OCI-LY1 (cell line): ENCODE data around the gene GOLIM4.

Source experiments
- H2AFZ ChIP-seq: fragments of 200-600 bp; sonication (generic), shearing (Covaris generic); 2 replicates; pipeline ENCODE4 v1.6.0; 2014; ENCODE audit warnings: antibody characterized with exemption, mild to moderate bottlenecking, low read length
- H3F3A ChIP-seq: fragments of 200-600 bp; sonication (generic), shearing (Covaris generic); 2 replicates; pipeline ENCODE4 v1.6.0; 2014; ENCODE audit warnings: mild to moderate bottlenecking, antibody characterized with exemption, low read length, moderate library complexity; ENCODE audit not compliant: insufficient read depth
- H3K27ac ChIP-seq: fragments of 200-600 bp; sonication (generic); 2 replicates; pipeline ENCODE4 v1.5.1; 2014; ENCODE audit warnings: low read length, mixed run types, mild to moderate bottlenecking, low read depth; ENCODE audit not compliant: poor library complexity, severe bottlenecking
- H3K27me3 ChIP-seq: fragments of 200-600 bp; sonication (generic); 2 replicates; pipeline ENCODE4 v1.6.0; 2014; ENCODE audit warnings: antibody characterized with exemption, mild to moderate bottlenecking, low read length, moderate library complexity; ENCODE audit not compliant: insufficient read depth
- H3K36me3 ChIP-seq: fragments of 200-600 bp; sonication (generic); 2 replicates; pipeline ENCODE4 v1.6.1; 2014; ENCODE audit warnings: mild to moderate bottlenecking, antibody characterized with exemption, low read length, moderate library complexity, mixed read lengths; ENCODE audit not compliant: insufficient read depth
- H3K4me1 ChIP-seq: fragments of 200-600 bp; sonication (generic); 2 replicates; pipeline ENCODE4 v1.5.1; 2014; ENCODE audit warnings: mild to moderate bottlenecking, low read length, moderate library complexity; ENCODE audit not compliant: insufficient read depth, severe bottlenecking
- H3K4me2 ChIP-seq: fragments of 200-600 bp; sonication (generic), shearing (Covaris generic); 2 replicates; pipeline ENCODE4 v1.6.1; 2014; ENCODE audit warnings: low read length
- H3K4me3 ChIP-seq: fragments of 200-600 bp; sonication (generic); 2 replicates; pipeline ENCODE4 v1.5.1; 2014; ENCODE audit warnings: low read length, low read depth, mild to moderate bottlenecking, mixed read lengths; ENCODE audit not compliant: poor library complexity, severe bottlenecking
- H3K79me2 ChIP-seq: fragments of 200-600 bp; shearing (Covaris generic); 2 replicates; pipeline ENCODE4 v1.6.1; 2016; ENCODE audit warnings: mixed run types, low read length, mixed read lengths; ENCODE audit not compliant: insufficient read depth
- H3K9ac ChIP-seq: fragments of 200-600 bp; sonication (generic), shearing (Covaris generic); 2 replicates; pipeline ENCODE4 v1.6.1; 2014; ENCODE audit warnings: mild to moderate bottlenecking, low read length, mixed read lengths
- H3K9me2 ChIP-seq: fragments of 200-600 bp; sonication (generic), shearing (Covaris generic); 2 replicates; pipeline ENCODE4 v1.6.1; 2014; ENCODE audit warnings: low read depth, mild to moderate bottlenecking, low read length, mixed read lengths
- H3K9me3 ChIP-seq: fragments of 200-600 bp; shearing (Covaris generic); 2 replicates; pipeline ENCODE4 v1.6.1; 2014; ENCODE audit warnings: low read length, mixed read lengths
- H4K20me1 ChIP-seq: fragments of 200-600 bp; sonication (generic), shearing (Covaris generic); 2 replicates; pipeline ENCODE4 v1.6.0; 2016; ENCODE audit warnings: mild to moderate bottlenecking, low read length; ENCODE audit not compliant: insufficient read depth
- CTCF ChIP-seq: fragments of 200-600 bp; sonication (generic), shearing (Covaris generic); IDR thresholded peaks from 2 replicates; pipeline ENCODE4 v1.5.1; 2017; ENCODE audit warnings: mild to moderate bottlenecking, antibody characterized with exemption, low read length, moderate library complexity, mixed read lengths
- EZH2 ChIP-seq: fragments of 200-600 bp; sonication (generic), shearing (Covaris generic); IDR thresholded peaks from 2 replicates; pipeline ENCODE4 v1.8.0; 2017; ENCODE audit warnings: borderline replicate concordance, mixed run types, mild to moderate bottlenecking, antibody characterized with exemption, low read length, moderate library complexity, mixed read lengths

Gene GOLIM4

GRCh38 chr3:168070919-168071318 lies 24.8 kb downstream of the GOLIM4 start:
- H3K4me2 ChIP-seq, result no peak overlapping the region
- no peak overlapping the region for H3K27ac ChIP-seq

DNA sequence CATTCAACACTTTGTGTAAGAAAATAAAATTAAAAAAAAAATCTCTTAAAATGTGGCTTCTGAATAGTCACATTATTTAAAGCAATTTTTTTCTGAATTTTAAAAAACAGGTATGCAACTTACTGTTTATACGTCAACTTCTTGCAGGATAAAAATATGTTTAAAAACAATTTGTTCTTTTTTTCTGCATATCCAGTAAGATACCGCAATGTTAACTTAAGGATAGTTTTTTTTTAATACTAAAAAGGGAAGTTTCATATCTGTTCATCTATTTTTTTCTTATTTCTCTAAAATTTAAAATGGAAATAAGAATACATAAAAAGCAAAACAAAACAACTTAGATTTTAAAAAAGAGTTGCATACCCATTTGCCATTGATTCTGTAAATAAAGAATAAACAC lies 27.4 kb downstream of the GOLIM4 start:
- no peaks in the 10 kb centered on the region for H3K9me3 ChIP-seq
- H3K4me2 ChIP-seq, result no peak overlapping the region
- no peaks in the 10 kb centered on the region for H3K9me2 ChIP-seq
- 0 out of 2 replicates have a peak, but pooled peaks cover 9% of the 10 kb centered on the region for H3K79me2 ChIP-seq
- H2AFZ ChIP-seq, result no peak overlapping the region
- H3K36me3 ChIP-seq, result peaks cover 3% of the 10 kb centered on the region; the same call in 1 of the 2 replicates
- H4K20me1 ChIP-seq, result no peaks in the 10 kb centered on the region
- H3K4me1 ChIP-seq, result peaks cover 11% of the 10 kb centered on the region
- no peak for TF ChIP-seq CTCF
- no peak for TF ChIP-seq EZH2
- no peak overlapping the region for H3K4me3 ChIP-seq
- no peaks in the 10 kb centered on the region for H3F3A ChIP-seq
- H3K27me3 ChIP-seq, result no peaks in the 10 kb centered on the region
- no peak overlapping the region for H3K9ac ChIP-seq
- H3K27ac ChIP-seq, result no peak overlapping the region

More at GRCh38 chr3:168070919-168071318, 24.8 kb downstream of the GOLIM4 start:
- Histone ChIP-seq H3K9ac (no peak overlapping the region), H3K4me1 (peaks cover 8% of the 10 kb centered on the region), H2AFZ (no peak overlapping the region), H3K4me3 (no peak overlapping the region), H3K79me2 (peaks cover 13% of the 10 kb centered on the region; the same call in 1 of the 2 replicates), H3K27me3 (no peaks in the 10 kb centered on the region), H4K20me1 (no peaks in the 10 kb centered on the region), H3K9me2 (no peaks in the 10 kb centered on the region), H3K9me3 (no peaks in the 10 kb centered on the region), H3K36me3 (no peaks in the 10 kb centered on the region), H3F3A (no peaks in the 10 kb centered on the region)
- TF ChIP-seq EZH2, result no peak
- TF ChIP-seq CTCF, result no peak

GRCh38 chr3:168066882-168067281 lies 28.8 kb downstream of the GOLIM4 start:
- no peaks in the 10 kb centered on the region for H3K27me3 ChIP-seq
- TF ChIP-seq EZH2 (no peak), CTCF (no peak)
- H3K4me2 ChIP-seq, result no peak overlapping the region
- no peak overlapping the region for H2AFZ ChIP-seq
- H4K20me1 ChIP-seq, result no peaks in the 10 kb centered on the region
- no peaks in the 10 kb centered on the region for H3F3A ChIP-seq
- H3K9me3 ChIP-seq, result no peaks in the 10 kb centered on the region
- H3K9ac ChIP-seq, result no peak overlapping the region
- H3K27ac ChIP-seq, result no peak overlapping the region
- H3K4me1 ChIP-seq, result peaks cover 16% of the 10 kb centered on the region
- H3K36me3 ChIP-seq, result peaks cover 3% of the 10 kb centered on the region; the same call in 1 of the 2 replicates
- H3K79me2 ChIP-seq, result 0 out of 2 replicates have a peak, but pooled peaks cover 9% of the 10 kb centered on the region
- H3K9me2 ChIP-seq, result no peaks in the 10 kb centered on the region
- no peak overlapping the region for H3K4me3 ChIP-seq
